ENCODE results near the gene MRPL14. TPM values are rescaled to one million over a fixed set of nuclear protein-coding genes. Genes with fewer than 3 reads are reported as not detected.

The MRPL14 gene
- polyA plus RNA-seq (2012; ENCODE audit: insufficient read depth, insufficient read length, low read depth) = 190 TPM

DNA sequence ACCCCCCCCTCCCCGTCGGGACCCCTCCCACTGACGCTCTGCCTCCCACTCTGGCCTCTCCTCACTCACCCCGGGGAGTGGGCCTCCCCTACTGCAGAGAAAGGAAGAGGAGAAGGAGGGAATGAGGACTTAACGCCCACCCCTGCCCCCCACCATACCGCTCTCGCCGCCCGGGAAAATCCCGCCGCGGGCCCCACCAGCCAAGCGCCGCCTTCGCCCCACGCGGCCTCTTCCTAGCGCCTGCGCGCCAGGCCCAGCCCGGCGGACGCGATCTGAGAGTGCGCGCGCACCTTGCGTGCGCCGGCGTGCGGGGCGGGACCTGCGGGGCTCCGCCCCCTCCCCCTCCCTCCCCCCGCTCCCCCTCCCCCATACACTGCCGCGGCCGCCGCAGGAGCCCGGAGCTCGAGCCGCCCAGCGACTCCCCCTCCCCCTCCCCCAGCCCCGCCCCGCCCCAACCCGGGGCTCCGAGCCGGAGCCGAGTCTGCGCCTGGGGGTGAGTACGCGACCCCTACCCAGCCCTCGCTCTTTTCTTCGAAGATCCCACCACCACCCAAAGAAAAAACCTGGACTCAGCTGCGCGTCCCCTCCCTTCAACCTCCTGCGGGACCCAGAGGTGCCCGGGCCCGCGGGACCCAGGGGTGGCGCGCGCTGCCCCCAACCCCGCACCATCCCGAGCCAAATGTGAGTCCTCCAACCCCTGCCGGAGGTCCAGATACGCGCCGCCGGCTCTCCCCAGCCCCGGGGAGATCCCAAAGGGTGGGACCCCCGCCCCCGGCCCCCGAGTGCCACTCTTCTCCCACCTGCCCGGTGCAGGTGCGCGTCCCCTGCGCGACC is at the start of gene MRPL14, which contains the start of gene TMEM63B:
TSS of gene MRPL14 (minus strand) at position 267 of the 834 bp plus-strand sequence. CDS start 10,841 bp downstream, outside the sequence.
TSS of gene TMEM63B (plus strand) at position 369 of the 834 bp plus-strand sequence. CDS start 7,031 bp downstream, outside the sequence.
- peak; percentile 93 for DNase-seq
- Histone ChIP-seq H3K36me3 (peaks cover 4% of the 10 kb centered on the region), H3K27me3 (no peaks in the 10 kb centered on the region), H3K4me3 (ENCODE audit: low read depth, low read length) (peak within 1 kb of the TSS; percentile 71), H3K9me3 (no peaks in the 10 kb centered on the region), H3K4me1 (0 out of 2 replicates have a peak, but pooled peaks cover 3% of the 10 kb centered on the region)
- TF ChIP-seq, protein P1, sequence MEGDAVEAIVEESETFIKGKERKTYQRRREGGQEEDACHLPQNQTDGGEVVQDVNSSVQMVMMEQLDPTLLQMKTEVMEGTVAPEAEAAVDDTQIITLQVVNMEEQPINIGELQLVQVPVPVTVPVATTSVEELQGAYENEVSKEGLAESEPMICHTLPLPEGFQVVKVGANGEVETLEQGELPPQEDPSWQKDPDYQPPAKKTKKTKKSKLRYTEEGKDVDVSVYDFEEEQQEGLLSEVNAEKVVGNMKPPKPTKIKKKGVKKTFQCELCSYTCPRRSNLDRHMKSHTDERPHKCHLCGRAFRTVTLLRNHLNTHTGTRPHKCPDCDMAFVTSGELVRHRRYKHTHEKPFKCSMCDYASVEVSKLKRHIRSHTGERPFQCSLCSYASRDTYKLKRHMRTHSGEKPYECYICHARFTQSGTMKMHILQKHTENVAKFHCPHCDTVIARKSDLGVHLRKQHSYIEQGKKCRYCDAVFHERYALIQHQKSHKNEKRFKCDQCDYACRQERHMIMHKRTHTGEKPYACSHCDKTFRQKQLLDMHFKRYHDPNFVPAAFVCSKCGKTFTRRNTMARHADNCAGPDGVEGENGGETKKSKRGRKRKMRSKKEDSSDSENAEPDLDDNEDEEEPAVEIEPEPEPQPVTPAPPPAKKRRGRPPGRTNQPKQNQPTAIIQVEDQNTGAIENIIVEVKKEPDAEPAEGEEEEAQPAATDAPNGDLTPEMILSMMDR (IDR thresholded peaks at IDR 0.05; ENCODE audit: low read depth, low read length) = no peak

DNA sequence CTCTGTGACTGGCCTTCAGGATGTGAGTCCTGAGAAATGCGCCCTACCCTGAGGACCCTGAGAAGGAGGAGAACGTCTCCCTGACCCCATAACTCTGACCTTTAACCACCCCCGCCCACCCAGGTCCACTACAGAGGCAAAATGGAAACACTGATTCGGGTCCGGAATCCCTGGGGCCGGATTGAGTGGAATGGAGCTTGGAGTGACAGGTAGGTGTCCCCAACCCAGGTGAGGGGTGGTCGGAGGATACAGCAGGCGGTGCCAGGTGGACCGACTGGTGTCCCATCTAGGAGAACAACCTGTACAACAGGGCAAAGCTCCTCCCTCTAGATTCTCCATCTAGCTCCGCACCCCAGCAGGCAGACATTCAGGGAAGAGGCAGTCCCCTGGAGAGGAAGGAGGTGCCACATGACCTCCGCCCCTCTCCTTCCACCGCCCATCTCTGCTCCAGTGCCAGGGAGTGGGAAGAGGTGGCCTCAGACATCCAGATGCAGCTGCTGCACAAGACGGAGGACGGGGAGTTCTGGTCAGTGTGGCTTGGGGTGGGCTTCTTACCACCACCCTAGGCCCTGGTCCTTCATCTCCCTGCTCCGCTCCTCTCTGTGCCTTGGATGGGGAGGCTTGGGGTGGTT is 49.0 kb upstream of the MRPL14 start:
- no peaks in the 10 kb centered on the region for H3K9me3 ChIP-seq
- no peak overlapping the region for H3K4me3 ChIP-seq (ENCODE audit: low read depth, low read length)
- no peaks in the 10 kb centered on the region for H3K4me1 ChIP-seq
- TF ChIP-seq, protein P1 (IDR thresholded peaks at IDR 0.05; ENCODE audit: low read depth, low read length) = no peak
- no peaks in the 10 kb centered on the region for H3K27me3 ChIP-seq
- DNase-seq = no peak
- no peaks in the 10 kb centered on the region for H3K36me3 ChIP-seq

DNA sequence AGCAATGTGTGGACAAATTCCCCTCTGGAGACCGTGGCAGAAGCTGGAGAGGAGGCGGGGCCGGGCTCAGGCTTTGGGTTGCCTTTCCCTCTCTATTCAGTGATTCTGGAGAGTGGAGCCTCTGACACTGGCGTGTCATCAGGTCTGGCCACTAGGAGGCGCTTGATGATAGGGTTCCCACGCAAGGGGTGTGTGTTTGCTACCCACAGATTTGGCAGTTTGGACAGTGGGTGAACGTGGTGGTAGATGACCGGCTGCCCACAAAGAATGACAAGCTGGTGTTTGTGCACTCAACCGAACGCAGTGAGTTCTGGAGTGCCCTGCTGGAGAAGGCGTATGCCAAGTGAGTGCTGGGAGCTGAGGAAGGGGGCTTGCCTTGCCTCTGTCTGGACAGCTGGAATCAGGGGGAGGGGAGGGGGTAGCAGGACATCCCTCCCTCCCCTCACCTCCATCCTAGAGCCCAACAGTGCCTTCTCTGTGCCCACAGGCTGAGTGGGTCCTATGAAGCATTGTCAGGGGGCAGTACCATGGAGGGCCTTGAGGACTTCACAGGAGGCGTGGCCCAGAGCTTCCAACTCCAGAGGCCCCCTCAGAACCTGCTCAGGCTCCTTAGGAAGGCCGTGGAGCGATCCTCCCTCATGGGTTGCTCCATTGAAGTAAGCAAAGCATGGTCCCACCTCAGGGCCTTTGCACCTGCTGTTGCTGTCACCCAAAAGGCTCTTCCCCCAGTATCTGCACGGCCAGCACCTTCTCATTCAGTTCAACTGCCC is 45.7 kb upstream of the MRPL14 start:
- DNase-seq = peak; percentile 87
- Histone ChIP-seq H3K36me3 (no peaks in the 10 kb centered on the region), H3K4me1 (no peaks in the 10 kb centered on the region), H3K4me3 (ENCODE audit: low read depth, low read length) (no peak overlapping the region), H3K9me3 (no peaks in the 10 kb centered on the region), H3K27me3 (no peaks in the 10 kb centered on the region)
- TF ChIP-seq, protein P1 (IDR thresholded peaks at IDR 0.05; ENCODE audit: low read depth, low read length) = peak; percentile 98

DNA sequence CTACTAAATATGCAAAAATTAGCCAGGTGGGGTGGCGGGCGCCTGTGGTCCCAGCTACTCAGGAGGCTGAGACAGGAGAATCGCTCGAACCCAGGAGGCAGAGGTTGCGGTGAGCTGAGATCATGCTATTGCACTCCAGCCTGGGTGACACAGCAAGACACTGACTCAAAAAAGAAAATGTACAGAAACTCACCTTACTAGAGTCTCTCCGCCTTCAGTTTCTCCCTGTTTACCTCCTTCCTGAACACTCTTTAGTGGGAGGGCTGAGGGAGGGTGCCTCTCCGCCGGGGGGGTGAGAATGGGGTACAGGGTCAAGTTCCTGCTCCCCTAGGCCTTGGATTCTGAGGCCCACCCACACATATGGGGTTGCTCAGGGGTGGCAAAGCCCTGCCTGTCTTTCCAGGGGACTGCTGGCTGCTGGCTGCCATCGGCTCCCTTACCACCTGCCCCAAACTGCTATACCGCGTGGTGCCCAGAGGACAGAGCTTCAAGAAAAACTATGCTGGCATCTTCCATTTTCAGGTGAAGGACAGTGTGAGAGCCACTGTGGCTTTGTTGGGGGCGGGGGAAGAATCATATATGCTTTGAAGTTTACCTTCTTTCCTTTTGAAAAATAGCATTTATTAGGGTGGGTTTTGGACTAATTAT is 44.8 kb upstream of the MRPL14 start:
- TF ChIP-seq, protein P1 (IDR thresholded peaks at IDR 0.05; ENCODE audit: low read depth, low read length) = no peak
- no peaks in the 10 kb centered on the region for H3K9me3 ChIP-seq
- no peaks in the 10 kb centered on the region for H3K36me3 ChIP-seq
- no peaks in the 10 kb centered on the region for H3K27me3 ChIP-seq
- no peak overlapping the region for H3K4me3 ChIP-seq (ENCODE audit: low read depth, low read length)
- H3K4me1 ChIP-seq = no peaks in the 10 kb centered on the region
- DNase-seq = no peak

DNA sequence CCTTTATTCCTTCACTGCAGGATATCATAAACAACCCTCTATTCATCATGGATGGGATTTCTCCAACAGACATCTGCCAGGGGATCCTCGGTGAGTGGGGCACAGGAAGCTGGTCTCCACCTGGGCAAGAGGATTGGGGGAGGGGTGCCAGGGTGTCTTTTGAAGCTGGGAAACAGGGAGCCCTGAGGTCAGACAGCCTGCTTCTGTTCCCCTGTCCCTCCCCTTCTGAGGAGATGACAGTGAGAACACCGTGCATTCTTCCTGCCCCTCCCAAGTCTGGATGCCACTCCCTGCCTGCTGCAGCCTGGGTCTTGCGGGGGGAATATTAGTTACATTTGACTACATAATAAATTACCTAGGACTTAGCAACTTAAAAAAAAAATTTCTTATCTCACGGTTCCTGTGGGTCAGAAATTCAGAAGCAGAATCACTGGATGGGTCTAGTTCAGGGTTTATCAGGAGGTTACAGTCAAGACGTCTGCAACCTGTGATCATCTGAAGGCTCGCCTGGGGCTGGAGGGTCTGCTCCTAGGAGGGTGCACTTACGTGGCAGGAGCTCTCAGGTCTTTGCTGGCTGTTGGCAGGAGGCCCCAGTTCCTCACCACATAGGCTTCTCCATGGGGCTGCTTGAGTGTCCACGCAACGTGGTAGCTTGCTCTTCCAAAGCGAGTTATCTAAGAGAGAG is 42.8 kb upstream of the MRPL14 start:
- TF ChIP-seq, protein P1 (IDR thresholded peaks at IDR 0.05; ENCODE audit: low read depth, low read length) = no peak

More for the DNA sequence above, 42.8 kb upstream of the MRPL14 start:
- DNase-seq = no peak
- Histone ChIP-seq H3K4me1 (no peaks in the 10 kb centered on the region), H3K4me3 (ENCODE audit: low read depth, low read length) (no peak overlapping the region), H3K36me3 (no peaks in the 10 kb centered on the region), H3K9me3 (no peaks in the 10 kb centered on the region), H3K27me3 (no peaks in the 10 kb centered on the region)

Measured in BE2C (cell line).